Measurements from ENCODE around the gene LRCOL1.
A peak's percentile ranks its signal among the peaks of the same experiment; 100 is the strongest.

LRCOL1 gene

DNA sequence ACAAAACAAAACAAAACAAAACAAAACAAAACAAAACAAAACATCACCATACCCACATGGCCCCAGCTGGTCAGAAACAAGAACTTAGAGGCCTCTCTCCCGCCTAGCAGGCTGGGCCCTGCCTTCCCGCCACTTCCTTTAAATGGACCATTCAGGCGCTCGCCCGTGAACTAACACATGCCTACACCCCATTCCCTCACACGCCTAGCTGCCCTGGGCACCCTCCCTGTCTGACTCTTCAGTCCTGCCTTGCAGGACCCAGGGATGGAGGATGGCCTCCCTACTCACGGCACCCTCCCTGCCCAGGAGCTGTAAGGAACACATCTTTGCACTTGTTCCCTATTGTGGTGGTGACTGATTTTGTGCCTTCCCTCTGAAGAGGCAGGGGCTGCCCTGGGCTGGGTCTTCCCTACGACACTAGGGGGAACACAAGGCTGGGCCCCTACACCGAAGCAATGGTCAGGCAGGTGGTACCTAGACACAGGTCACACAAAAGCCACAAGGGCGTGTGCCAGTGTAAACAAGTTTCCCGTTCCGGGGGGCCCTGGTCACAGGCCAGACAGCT is 29.7 kb upstream of the LRCOL1 start:
- peaks cover 0 to 37% (median 25%) of the 10 kb centered on the region in 10 experiments; a peak in 15 of 20 replicates for H3K4me1 ChIP-seq
- no peak overlapping the region; a peak in 1 of 22 replicates for H3K27ac ChIP-seq
- peaks cover 0 to 88% (median 45%) of the 10 kb centered on the region in 11 experiments; a peak in 16 of 22 replicates for H4K20me1 ChIP-seq
- no peak overlapping the region for H3K4me3 ChIP-seq
- H3K9me3 ChIP-seq (replicated peaks in 1 of 11) = no peaks in the 10 kb centered on the region
- TF ChIP-seq Cebpa-rat (IDR thresholded peaks at IDR 0.05) = no peak
- peaks cover 79 to 97% (median 95%) of the 10 kb centered on the region in 11 experiments for H3K36me3 ChIP-seq
- no peak overlapping the region for H3K4me2 ChIP-seq
- H3K27me3 ChIP-seq = no peaks in the 10 kb centered on the region
- no peak overlapping the region; a peak in 1 of 22 replicates for H3K9ac ChIP-seq

GRCh38 chr12:132638541-132639408 is 28.4 kb upstream of the LRCOL1 start:
- Histone ChIP-seq H3K27me3 (no peaks in the 10 kb centered on the region), H3K9me3 (replicated peaks in 1 of 11) (no peaks in the 10 kb centered on the region), H3K9ac (no peak overlapping the region), H3K4me1 (peaks cover 0 to 37% (median 25%) of the 10 kb centered on the region in 10 experiments; a peak in 15 of 20 replicates), H4K20me1 (peaks cover 0 to 98% (median 47%) of the 10 kb centered on the region in 11 experiments; a peak in 16 of 22 replicates), H3K4me3 (no peak overlapping the region), H3K27ac (no peak overlapping the region), H3K36me3 (peaks cover 86 to 100% (median 99%) of the 10 kb centered on the region in 11 experiments), H3K4me2 (no peak overlapping the region)
- no peak for TF ChIP-seq Cebpa-rat (IDR thresholded peaks at IDR 0.05)

DNA sequence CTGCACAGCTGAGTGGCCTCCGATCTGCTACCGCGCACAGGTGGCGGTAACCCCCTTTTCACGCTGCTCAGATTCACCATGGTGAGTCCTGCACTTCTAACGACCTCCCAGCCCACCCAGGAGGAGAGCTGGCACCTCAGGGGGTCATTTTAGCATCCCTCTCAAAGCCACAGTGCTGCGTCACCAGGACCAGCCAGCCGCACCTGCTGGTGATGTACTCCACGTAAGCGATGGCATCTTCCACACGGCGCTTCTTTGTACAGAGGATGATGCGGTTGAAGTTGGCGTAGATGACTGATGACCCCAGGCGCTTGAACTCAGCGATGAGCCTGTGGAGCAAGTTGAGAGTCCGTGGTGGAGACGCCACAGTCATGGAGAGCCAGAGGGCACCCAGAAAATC is 27.4 kb upstream of the LRCOL1 start:
- H3K4me3 ChIP-seq = no peak overlapping the region
- peak overlapping the region in 1 of 11 experiments; percentile 29; a peak in 2 of 22 replicates for H3K9ac ChIP-seq
- TF ChIP-seq Cebpa-rat (IDR thresholded peaks at IDR 0.05) = no peak
- no peaks in the 10 kb centered on the region for H3K27me3 ChIP-seq
- H3K36me3 ChIP-seq = peaks cover 86 to 100% (median 99%) of the 10 kb centered on the region in 11 experiments
- peaks cover 0 to 37% (median 25%) of the 10 kb centered on the region in 10 experiments; a peak in 15 of 20 replicates for H3K4me1 ChIP-seq
- H3K4me2 ChIP-seq = peak overlapping the region in 6 of 11 experiments; percentile 24 to 52 (median 44); a peak in 8 of 22 replicates
- peaks cover 0 to 94% (median 48%) of the 10 kb centered on the region in 11 experiments; a peak in 16 of 22 replicates for H4K20me1 ChIP-seq
- no peak overlapping the region for H3K27ac ChIP-seq
- H3K9me3 ChIP-seq (replicated peaks in 1 of 11) = no peaks in the 10 kb centered on the region

- H3K9me3 ChIP-seq (replicated peaks in 1 of 11) = no peaks in the 10 kb centered on the region
- H3K9ac ChIP-seq = peak overlapping the region in 3 of 11 experiments; percentile 17 to 35 (median 29); a peak in 4 of 22 replicates
- H3K4me2 ChIP-seq = peak overlapping the region in 3 of 11 experiments; percentile 24 to 52 (median 46); a peak in 4 of 22 replicates
- no peak for TF ChIP-seq Cebpa-rat (IDR thresholded peaks at IDR 0.05)
- peaks cover 0 to 37% (median 25%) of the 10 kb centered on the region in 10 experiments; a peak in 15 of 20 replicates for H3K4me1 ChIP-seq
- H4K20me1 ChIP-seq = peaks cover 0 to 89% (median 40%) of the 10 kb centered on the region in 11 experiments; a peak in 17 of 22 replicates
- no peak overlapping the region for H3K4me3 ChIP-seq
- H3K27me3 ChIP-seq = no peaks in the 10 kb centered on the region
- peak overlapping the region in 1 of 11 experiments; percentile 31; a peak in 1 of 22 replicates for H3K27ac ChIP-seq
- H3K36me3 ChIP-seq = peaks cover 86 to 100% (median 99%) of the 10 kb centered on the region in 11 experiments
These were observed 24.9 kb upstream of the LRCOL1 start for GRCh38 chr12:132635076-132635955.

- Histone ChIP-seq H3K36me3 (peaks cover 91 to 100% (median 100%) of the 10 kb centered on the region in 11 experiments), H3K4me3 (no peak overlapping the region), H3K9me3 (replicated peaks in 1 of 11) (no peaks in the 10 kb centered on the region), H4K20me1 (peaks cover 0 to 81% (median 34%) of the 10 kb centered on the region in 11 experiments; a peak in 17 of 22 replicates), H3K4me1 (peaks cover 0 to 36% (median 25%) of the 10 kb centered on the region in 10 experiments; a peak in 15 of 20 replicates), H3K9ac (peak overlapping the region in 1 of 11 experiments; percentile 35; a peak in 1 of 22 replicates), H3K27me3 (no peaks in the 10 kb centered on the region), H3K27ac (0 out of 22 replicates have a peak overlapping the region, but pooled peaks of 1 of the 11 experiments have one; percentile 31), H3K4me2 (no peak overlapping the region)
- no peak for TF ChIP-seq Cebpa-rat (IDR thresholded peaks at IDR 0.05)
These were observed 24.1 kb upstream of the LRCOL1 start for GRCh38 chr12:132634411-132634990.

GRCh38 chr12:132633901-132634300 is 23.5 kb upstream of the LRCOL1 start:
- no peak for TF ChIP-seq Cebpa-rat (IDR thresholded peaks at IDR 0.05)
- Histone ChIP-seq H3K4me2 (no peak overlapping the region), H3K36me3 (peaks cover 93 to 100% (median 100%) of the 10 kb centered on the region in 11 experiments), H3K9me3 (replicated peaks in 1 of 11) (no peaks in the 10 kb centered on the region), H3K4me3 (no peak overlapping the region), H3K27ac (no peak overlapping the region), H3K27me3 (no peaks in the 10 kb centered on the region), H4K20me1 (peaks cover 0 to 75% (median 30%) of the 10 kb centered on the region in 11 experiments; a peak in 16 of 22 replicates), H3K4me1 (peaks cover 0 to 34% (median 24%) of the 10 kb centered on the region in 10 experiments; a peak in 15 of 20 replicates), H3K9ac (peak overlapping the region in 1 of 11 experiments; percentile 0; a peak in 1 of 22 replicates)

GRCh38 chr12:132633398-132633797 is 23.0 kb upstream of the LRCOL1 start:
- Histone ChIP-seq H3K9ac (peak overlapping the region in 1 of 11 experiments; percentile 0; a peak in 1 of 22 replicates), H3K9me3 (replicated peaks in 1 of 11) (no peaks in the 10 kb centered on the region), H3K4me2 (no peak overlapping the region), H3K36me3 (peaks cover 91 to 100% (median 100%) of the 10 kb centered on the region in 11 experiments), H3K27me3 (no peaks in the 10 kb centered on the region), H4K20me1 (peaks cover 0 to 70% (median 26%) of the 10 kb centered on the region in 11 experiments; a peak in 16 of 22 replicates), H3K4me1 (peaks cover 0 to 33% (median 23%) of the 10 kb centered on the region in 10 experiments; a peak in 15 of 20 replicates), H3K4me3 (no peak overlapping the region), H3K27ac (no peak overlapping the region)
- no peak for TF ChIP-seq Cebpa-rat (IDR thresholded peaks at IDR 0.05)
